Neural cell (in vitro differentiated cells): ENCODE results near the gene CD300C. TPM values are rescaled to one million over a fixed set of nuclear protein-coding genes. Genes with fewer than 3 reads are reported as not detected.

Source experiments
- H2AFZ ChIP-seq: fragments of 200-600, 300-800 bp; sonication (generic), shearing (Covaris generic); 2 replicates; pipeline ENCODE4 v1.6.0; 2014; ENCODE audit warnings: low read depth, mild to moderate bottlenecking, antibody characterized with exemption, low read length, moderate library complexity
- H3F3A ChIP-seq: fragments of 200-600 bp; shearing (Covaris generic); 2 replicates; pipeline ENCODE4 v1.6.1; 2016; ENCODE audit warnings: mild to moderate bottlenecking, moderate library complexity, mixed read lengths, antibody characterized with exemption, low read length; ENCODE audit not compliant: insufficient read depth, poor library complexity, severe bottlenecking
- H3K27ac ChIP-seq: fragments of 200-600, 300-800 bp; sonication (generic), shearing (Covaris generic); 2 replicates; pipeline ENCODE4 v1.5.1; 2014; ENCODE audit warnings: mild to moderate bottlenecking, low read length, moderate library complexity
- H3K27me3 ChIP-seq: fragments of 300-800, 200-600 bp; sonication (generic), shearing (Covaris generic); 2 replicates; pipeline ENCODE4 v1.6.0; 2014; ENCODE audit warnings: mild to moderate bottlenecking, low read depth, low read length, moderate library complexity; ENCODE audit not compliant: insufficient read depth
- H3K36me3 ChIP-seq: fragments of 300-800, 200-600 bp; sonication (generic), shearing (Covaris generic); 2 replicates; pipeline ENCODE4 v1.5.1; 2014; ENCODE audit warnings: mild to moderate bottlenecking, antibody characterized with exemption, low read length, moderate library complexity; ENCODE audit not compliant: insufficient read depth
- H3K4me2 ChIP-seq: fragments of 300-800, 200-600 bp; sonication (generic), shearing (Covaris generic); 2 replicates; pipeline ENCODE4 v1.6.0; 2014; ENCODE audit warnings: mild to moderate bottlenecking, low read length
- H3K4me3 ChIP-seq: fragments of 300-800, 200-600 bp; sonication (generic), shearing (Covaris generic); 2 replicates; pipeline ENCODE4 v1.5.1; 2014; ENCODE audit warnings: mild to moderate bottlenecking, low read length, moderate library complexity
- H3K79me2 ChIP-seq: fragments of 200-600 bp; shearing (Covaris generic); replicated peaks from 2 replicates; pipeline ENCODE4 v1.6.0; 2014; ENCODE audit warnings: mild to moderate bottlenecking, low read length, moderate library complexity; ENCODE audit not compliant: insufficient read depth
- H3K9ac ChIP-seq: fragments of 300-800, 200-600 bp; sonication (generic), shearing (Covaris generic); 2 replicates; pipeline ENCODE4 v1.6.1; 2016; ENCODE audit warnings: mild to moderate bottlenecking, low read length, mixed read lengths
- H3K9me2 ChIP-seq: fragments of 200-600 bp; shearing (Covaris generic); 2 replicates; pipeline ENCODE4 v1.6.1; 2016; ENCODE audit warnings: mild to moderate bottlenecking, low read length, mixed read lengths; ENCODE audit not compliant: insufficient read depth
- H3K9me3 ChIP-seq: fragments of 200-600, 300-800 bp; sonication (generic), shearing (Covaris generic); 2 replicates; pipeline ENCODE4 v1.6.1; 2016; ENCODE audit warnings: mild to moderate bottlenecking, mixed run types, low read length, moderate library complexity, mixed read lengths
- H4K20me1 ChIP-seq: fragments of 200-600 bp; shearing (Covaris generic); 2 replicates; pipeline ENCODE4 v1.6.1; 2016; ENCODE audit warnings: mild to moderate bottlenecking, mixed run types; ENCODE audit not compliant: insufficient read depth
- EP300 ChIP-seq: fragments of 450-650 bp; conservative IDR thresholded peaks from 2 replicates; pipeline ENCODE4 v1.6.1; 2014; ENCODE audit warnings: antibody characterized with exemption, mild to moderate bottlenecking, moderate library complexity; ENCODE audit not compliant: poor library complexity, severe bottlenecking
- EZH2 ChIP-seq: fragments of 200-600, 300-800 bp; shearing (Covaris generic), sonication (generic); IDR thresholded peaks from 2 replicates; pipeline ENCODE4 v1.6.1; 2014; ENCODE audit warnings: antibody characterized with exemption, low read length, borderline replicate concordance, mild to moderate bottlenecking; ENCODE audit not compliant: insufficient read depth, poor library complexity, severe bottlenecking
- MXI1 ChIP-seq: fragments of 450-650 bp; conservative IDR thresholded peaks from 2 replicates; pipeline ENCODE4 v1.6.1; 2014; ENCODE audit warnings: antibody characterized with exemption, mild to moderate bottlenecking; ENCODE audit not compliant: poor library complexity, severe bottlenecking
- POLR2AphosphoS5 ChIP-seq: IDR thresholded peaks from 2 replicates; pipeline ENCODE4 v1.6.1; 2012
- RAD21 ChIP-seq: fragments of 450-650 bp; conservative IDR thresholded peaks from 2 replicates; pipeline ENCODE4 v1.6.1; 2014; ENCODE audit warnings: antibody characterized with exemption, mild to moderate bottlenecking, moderate library complexity
- SMC3 ChIP-seq: fragments of 450-650 bp; conservative IDR thresholded peaks from 2 replicates; pipeline ENCODE4 v1.6.1; 2014; ENCODE audit warnings: antibody characterized with exemption, mild to moderate bottlenecking, moderate library complexity; ENCODE audit not compliant: poor library complexity
- TAF1 ChIP-seq: IDR thresholded peaks from 2 replicates; pipeline ENCODE4 v1.6.1; 2012; ENCODE audit warnings: low read depth
- polyA plus RNA-seq: library from polyadenylated mRNA; depleted of rRNA; stranded (reverse); fragments of >200 nt; gene quantifications from 2 replicates; pipeline ENCODE4 v1.2.3, GENCODE V29; 2014
- TF ChIP-seq, protein P1 (sequence below): fragments of 450-650 bp; IDR thresholded peaks from 2 replicates; pipeline ENCODE4 v1.5.1; 2014; ENCODE audit warnings: antibody characterized with exemption, mild to moderate bottlenecking, moderate library complexity; ENCODE audit not compliant: poor library complexity, severe bottlenecking
- TF ChIP-seq, protein P2 (sequence below): IDR thresholded peaks from 2 replicates; pipeline ENCODE4 v1.6.1; 2012; ENCODE audit warnings: borderline replicate concordance

The CD300C gene
- polyA plus RNA-seq, 1 donor from 2014 or later = not detected

DNA sequence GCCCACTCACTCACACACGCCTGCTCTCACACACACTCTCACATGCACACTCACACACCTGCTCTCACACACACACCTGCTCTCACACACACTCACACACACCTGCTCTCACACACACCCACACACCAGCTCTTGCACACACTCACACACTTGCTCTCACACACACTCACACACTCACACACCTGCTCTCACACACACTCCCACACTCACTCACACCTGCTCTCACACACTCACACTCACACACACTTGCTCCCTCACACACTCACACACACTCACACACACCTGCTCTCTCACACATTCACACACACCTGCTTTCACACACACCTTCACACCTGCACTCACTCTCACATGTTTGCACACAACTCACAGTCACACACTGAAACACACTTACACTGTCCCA lies 17.4 kb upstream of the CD300C start:
- Histone ChIP-seq H3K27me3 (no peaks in the 10 kb centered on the region), H2AFZ (no peak overlapping the region), H3K4me3 (no peak overlapping the region), H4K20me1 (no peaks in the 10 kb centered on the region), H3K9me3 (no peaks in the 10 kb centered on the region), H3F3A (no peaks in the 10 kb centered on the region), H3K79me2 (no peaks in the 10 kb centered on the region), H3K9ac (no peak overlapping the region), H3K27ac (no peak overlapping the region), H3K36me3 (no peaks in the 10 kb centered on the region), H3K4me2 (no peak overlapping the region), H3K9me2 (no peaks in the 10 kb centered on the region)
- TF ChIP-seq EP300 = no peak
- TF ChIP-seq TAF1 = no peak
- TF ChIP-seq, protein P1, sequence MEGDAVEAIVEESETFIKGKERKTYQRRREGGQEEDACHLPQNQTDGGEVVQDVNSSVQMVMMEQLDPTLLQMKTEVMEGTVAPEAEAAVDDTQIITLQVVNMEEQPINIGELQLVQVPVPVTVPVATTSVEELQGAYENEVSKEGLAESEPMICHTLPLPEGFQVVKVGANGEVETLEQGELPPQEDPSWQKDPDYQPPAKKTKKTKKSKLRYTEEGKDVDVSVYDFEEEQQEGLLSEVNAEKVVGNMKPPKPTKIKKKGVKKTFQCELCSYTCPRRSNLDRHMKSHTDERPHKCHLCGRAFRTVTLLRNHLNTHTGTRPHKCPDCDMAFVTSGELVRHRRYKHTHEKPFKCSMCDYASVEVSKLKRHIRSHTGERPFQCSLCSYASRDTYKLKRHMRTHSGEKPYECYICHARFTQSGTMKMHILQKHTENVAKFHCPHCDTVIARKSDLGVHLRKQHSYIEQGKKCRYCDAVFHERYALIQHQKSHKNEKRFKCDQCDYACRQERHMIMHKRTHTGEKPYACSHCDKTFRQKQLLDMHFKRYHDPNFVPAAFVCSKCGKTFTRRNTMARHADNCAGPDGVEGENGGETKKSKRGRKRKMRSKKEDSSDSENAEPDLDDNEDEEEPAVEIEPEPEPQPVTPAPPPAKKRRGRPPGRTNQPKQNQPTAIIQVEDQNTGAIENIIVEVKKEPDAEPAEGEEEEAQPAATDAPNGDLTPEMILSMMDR = no peak
- no peak for TF ChIP-seq EZH2
- TF ChIP-seq MXI1 = no peak
- TF ChIP-seq POLR2AphosphoS5 = no peak

DNA sequence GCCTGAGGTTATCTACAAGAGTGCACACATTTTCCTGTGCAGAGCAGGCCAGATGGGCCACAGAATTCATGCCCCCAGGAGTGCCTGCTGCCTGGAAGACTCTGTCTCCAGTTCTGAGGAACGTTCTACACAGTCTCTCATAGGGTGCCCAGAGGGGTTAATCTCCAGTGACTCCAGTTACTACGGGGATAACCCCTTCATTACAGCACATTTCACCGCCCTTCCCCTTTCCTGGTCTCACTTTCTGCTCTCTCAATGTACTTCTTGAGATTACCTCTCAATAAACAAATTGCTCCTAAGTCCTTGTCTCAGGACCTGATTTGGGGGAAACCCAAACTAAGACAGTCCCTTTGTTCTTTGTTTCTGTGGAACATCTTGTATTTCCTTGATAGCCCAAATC lies 15.7 kb upstream of the CD300C start:
- Histone ChIP-seq H3K27me3 (no peaks in the 10 kb centered on the region), H3F3A (no peaks in the 10 kb centered on the region), H3K9ac (no peak overlapping the region), H3K4me2 (no peak overlapping the region), H3K79me2 (no peaks in the 10 kb centered on the region), H4K20me1 (no peaks in the 10 kb centered on the region), H3K27ac (no peak overlapping the region), H3K9me2 (no peaks in the 10 kb centered on the region), H3K9me3 (no peaks in the 10 kb centered on the region), H3K36me3 (no peaks in the 10 kb centered on the region), H2AFZ (no peak overlapping the region), H3K4me3 (no peak overlapping the region)
- no peak for TF ChIP-seq EP300
- TF ChIP-seq RAD21 = no peak
- TF ChIP-seq, protein P1 = no peak
- TF ChIP-seq, protein P2, sequence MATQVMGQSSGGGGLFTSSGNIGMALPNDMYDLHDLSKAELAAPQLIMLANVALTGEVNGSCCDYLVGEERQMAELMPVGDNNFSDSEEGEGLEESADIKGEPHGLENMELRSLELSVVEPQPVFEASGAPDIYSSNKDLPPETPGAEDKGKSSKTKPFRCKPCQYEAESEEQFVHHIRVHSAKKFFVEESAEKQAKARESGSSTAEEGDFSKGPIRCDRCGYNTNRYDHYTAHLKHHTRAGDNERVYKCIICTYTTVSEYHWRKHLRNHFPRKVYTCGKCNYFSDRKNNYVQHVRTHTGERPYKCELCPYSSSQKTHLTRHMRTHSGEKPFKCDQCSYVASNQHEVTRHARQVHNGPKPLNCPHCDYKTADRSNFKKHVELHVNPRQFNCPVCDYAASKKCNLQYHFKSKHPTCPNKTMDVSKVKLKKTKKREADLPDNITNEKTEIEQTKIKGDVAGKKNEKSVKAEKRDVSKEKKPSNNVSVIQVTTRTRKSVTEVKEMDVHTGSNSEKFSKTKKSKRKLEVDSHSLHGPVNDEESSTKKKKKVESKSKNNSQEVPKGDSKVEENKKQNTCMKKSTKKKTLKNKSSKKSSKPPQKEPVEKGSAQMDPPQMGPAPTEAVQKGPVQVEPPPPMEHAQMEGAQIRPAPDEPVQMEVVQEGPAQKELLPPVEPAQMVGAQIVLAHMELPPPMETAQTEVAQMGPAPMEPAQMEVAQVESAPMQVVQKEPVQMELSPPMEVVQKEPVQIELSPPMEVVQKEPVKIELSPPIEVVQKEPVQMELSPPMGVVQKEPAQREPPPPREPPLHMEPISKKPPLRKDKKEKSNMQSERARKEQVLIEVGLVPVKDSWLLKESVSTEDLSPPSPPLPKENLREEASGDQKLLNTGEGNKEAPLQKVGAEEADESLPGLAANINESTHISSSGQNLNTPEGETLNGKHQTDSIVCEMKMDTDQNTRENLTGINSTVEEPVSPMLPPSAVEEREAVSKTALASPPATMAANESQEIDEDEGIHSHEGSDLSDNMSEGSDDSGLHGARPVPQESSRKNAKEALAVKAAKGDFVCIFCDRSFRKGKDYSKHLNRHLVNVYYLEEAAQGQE = no peak
- no peak for TF ChIP-seq TAF1
- TF ChIP-seq EZH2 = no peak
- TF ChIP-seq SMC3 = no peak
- TF ChIP-seq POLR2AphosphoS5 = no peak
